Left renal pelvis (tissue), 4 donors: ENCODE results near the gene FPR3. TPM values are rescaled to one million over a fixed set of nuclear protein-coding genes. Genes with fewer than 3 reads are reported as not detected.

Experiments used
- polyA plus RNA-seq, 4 donors: library from polyadenylated mRNA; unstranded; fragments of 120-200 nt; gene quantifications; one replicate each; pipeline ENCODE4 v1.2.1, GENCODE V29; 2013; ENCODE audit not compliant: insufficient read length in 4 of 4

Gene FPR3
- polyA plus RNA-seq, 4 donors, result 0.27 to 1.2 (median 0.51) TPM

Other genes starting within 250 kb of the FPR3 start
- 10 to 100 TPM; 16.6 to 19.8 (median 18.3) TPM for gene ZNF175, start 223.9 kb upstream of the FPR3 start, polyA plus RNA-seq
- gene SIGLEC5, start 164.8 kb upstream of the FPR3 start, polyA plus RNA-seq, result under 1 TPM in 3 of 4 donors, not detected in 1; 0.37 to 0.62 (median 0.57) TPM
- gene SIGLEC14, start 148.3 kb upstream of the FPR3 start, polyA plus RNA-seq, result 1 to 10 TPM in 2 of 4 donors, under 1 TPM in 2; 0.15 to 1.5 (median 0.91) TPM
- gene SPACA6, start 101.8 kb upstream of the FPR3 start, polyA plus RNA-seq, result 10 to 100 TPM; 12.9 to 29.4 (median 16.6) TPM
- under 1 TPM in 2 of 4 donors, not detected in 2; 0.09 to 0.37 TPM for gene HAS1, start 71.2 kb upstream of the FPR3 start, polyA plus RNA-seq
- gene FPR1, start 43.3 kb upstream of the FPR3 start, polyA plus RNA-seq, result 1 to 10 TPM in 3 of 4 donors, under 1 TPM in 1; 0.80 to 5.2 (median 2.4) TPM
- gene FPR2, start 34.0 kb upstream of the FPR3 start, polyA plus RNA-seq, result under 1 TPM; 0.11 to 0.68 (median 0.34) TPM
- gene ZNF577, start 92.8 kb downstream of the FPR3 start, polyA plus RNA-seq, result 10 to 100 TPM; 31.1 to 48.6 (median 44.1) TPM
- gene ZNF649, start 109.9 kb downstream of the FPR3 start, polyA plus RNA-seq, result 10 to 100 TPM; 20.0 to 30.6 (median 26.9) TPM
- 10 to 100 TPM; 11.9 to 16.2 (median 12.5) TPM for gene ZNF613, start 132.3 kb downstream of the FPR3 start, polyA plus RNA-seq
- gene ZNF350, start 191.7 kb downstream of the FPR3 start, polyA plus RNA-seq, result 10 to 100 TPM; 15.4 to 21.1 (median 19.8) TPM
- gene ZNF615, start 213.1 kb downstream of the FPR3 start, polyA plus RNA-seq, result 10 to 100 TPM; 18.3 to 19.1 (median 18.8) TPM
- 10 to 100 TPM; 15.5 to 19.4 (median 17.5) TPM for gene ZNF614, start 233.2 kb downstream of the FPR3 start, polyA plus RNA-seq